ENCODE data around the gene CDH11.

CDH11 gene

DNA sequence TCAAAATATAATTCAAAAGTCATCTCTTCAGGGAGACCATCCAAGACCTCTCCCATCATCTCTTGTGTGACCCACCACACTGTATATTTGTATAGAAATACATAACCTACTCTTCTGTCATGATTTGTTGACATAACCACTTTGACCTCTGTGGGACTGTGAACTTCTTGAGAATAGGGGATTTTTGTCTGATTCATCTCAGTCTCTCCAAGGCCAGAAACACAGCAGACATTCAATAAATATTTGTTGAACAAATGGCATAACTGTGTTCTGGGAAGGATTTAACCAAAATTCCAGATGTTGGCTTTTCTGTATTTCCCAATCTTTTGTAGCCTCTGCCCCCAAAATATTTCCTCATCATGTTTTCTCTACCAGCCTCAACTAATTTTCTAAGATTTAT, 169.7 kb downstream of the CDH11 start:
- TF ChIP-seq, protein P1, sequence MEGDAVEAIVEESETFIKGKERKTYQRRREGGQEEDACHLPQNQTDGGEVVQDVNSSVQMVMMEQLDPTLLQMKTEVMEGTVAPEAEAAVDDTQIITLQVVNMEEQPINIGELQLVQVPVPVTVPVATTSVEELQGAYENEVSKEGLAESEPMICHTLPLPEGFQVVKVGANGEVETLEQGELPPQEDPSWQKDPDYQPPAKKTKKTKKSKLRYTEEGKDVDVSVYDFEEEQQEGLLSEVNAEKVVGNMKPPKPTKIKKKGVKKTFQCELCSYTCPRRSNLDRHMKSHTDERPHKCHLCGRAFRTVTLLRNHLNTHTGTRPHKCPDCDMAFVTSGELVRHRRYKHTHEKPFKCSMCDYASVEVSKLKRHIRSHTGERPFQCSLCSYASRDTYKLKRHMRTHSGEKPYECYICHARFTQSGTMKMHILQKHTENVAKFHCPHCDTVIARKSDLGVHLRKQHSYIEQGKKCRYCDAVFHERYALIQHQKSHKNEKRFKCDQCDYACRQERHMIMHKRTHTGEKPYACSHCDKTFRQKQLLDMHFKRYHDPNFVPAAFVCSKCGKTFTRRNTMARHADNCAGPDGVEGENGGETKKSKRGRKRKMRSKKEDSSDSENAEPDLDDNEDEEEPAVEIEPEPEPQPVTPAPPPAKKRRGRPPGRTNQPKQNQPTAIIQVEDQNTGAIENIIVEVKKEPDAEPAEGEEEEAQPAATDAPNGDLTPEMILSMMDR (IDR thresholded peaks at IDR 0.05; ENCODE audit: low read depth, low read length) = no peak
- DNase-seq (ENCODE audit: extremely low read depth, low read depth) = peak; percentile 68

DNA sequence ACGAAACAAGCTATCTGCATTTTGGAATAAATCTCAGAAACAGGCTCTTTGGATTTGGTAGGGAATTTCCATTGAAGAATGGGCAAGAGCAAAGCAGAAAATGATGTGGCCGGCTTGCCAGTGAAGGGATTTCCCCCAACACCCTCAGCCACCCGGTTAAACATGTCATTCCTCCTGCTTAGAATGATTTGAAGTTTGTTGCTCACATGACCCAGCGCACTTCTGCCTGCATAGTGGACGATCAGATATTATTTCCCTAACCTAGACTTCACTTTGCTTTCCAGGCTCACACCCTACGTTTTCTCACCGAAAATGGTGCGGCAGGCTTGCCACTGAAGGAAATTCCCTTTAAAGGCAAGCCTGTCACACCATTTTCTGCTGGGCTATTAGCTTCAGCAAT, 170.7 kb downstream of the CDH11 start:
- TF ChIP-seq, protein P1 (IDR thresholded peaks at IDR 0.05; ENCODE audit: low read depth, low read length) = no peak
- no peak for DNase-seq (ENCODE audit: extremely low read depth, low read depth)

DNA sequence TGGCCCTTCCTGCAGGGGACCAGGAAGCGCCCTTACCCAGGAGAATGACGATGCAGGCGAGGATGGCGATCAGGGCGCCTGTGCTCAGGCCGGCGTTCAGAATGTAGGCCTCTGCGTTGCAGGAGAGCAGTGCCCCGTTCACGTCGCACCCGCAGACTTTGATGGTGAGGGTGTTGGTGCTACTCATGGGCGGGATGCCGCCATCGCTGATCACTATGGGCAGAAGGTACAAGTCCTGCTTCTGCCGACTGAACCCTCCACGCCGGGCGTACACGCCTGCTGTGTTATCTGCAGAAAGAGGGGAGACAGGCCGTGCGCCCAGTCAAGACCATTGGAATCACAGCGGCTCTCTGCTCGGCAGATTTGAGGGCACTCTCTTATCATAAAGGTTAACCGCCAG, 171.1 kb downstream of the CDH11 start:
- DNase-seq (ENCODE audit: extremely low read depth, low read depth) = no peak
- TF ChIP-seq, protein P1 (IDR thresholded peaks at IDR 0.05; ENCODE audit: low read depth, low read length) = no peak

DNA sequence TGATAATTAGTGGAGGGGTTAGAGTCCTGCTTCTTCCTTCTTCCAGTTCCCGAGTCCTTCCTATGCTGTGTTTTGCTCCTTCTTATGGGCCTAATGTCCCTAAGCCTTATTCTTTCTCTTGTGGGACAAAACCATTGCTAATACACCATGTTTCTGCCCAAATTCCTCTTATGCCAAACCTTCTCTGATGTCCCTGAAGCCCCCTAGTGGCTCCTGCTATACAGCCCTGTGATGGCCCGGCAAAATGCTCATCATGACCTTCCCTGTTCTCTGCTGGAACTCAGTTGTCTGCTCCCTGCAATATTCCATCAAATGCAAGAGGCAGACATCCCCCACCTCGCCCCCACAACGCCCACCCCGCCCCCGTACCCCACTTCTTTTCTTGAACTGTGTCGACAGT, 171.6 kb downstream of the CDH11 start:
- TF ChIP-seq, protein P1 (IDR thresholded peaks at IDR 0.05; ENCODE audit: low read depth, low read length) = no peak
- DNase-seq (ENCODE audit: extremely low read depth, low read depth) = no peak

DNA sequence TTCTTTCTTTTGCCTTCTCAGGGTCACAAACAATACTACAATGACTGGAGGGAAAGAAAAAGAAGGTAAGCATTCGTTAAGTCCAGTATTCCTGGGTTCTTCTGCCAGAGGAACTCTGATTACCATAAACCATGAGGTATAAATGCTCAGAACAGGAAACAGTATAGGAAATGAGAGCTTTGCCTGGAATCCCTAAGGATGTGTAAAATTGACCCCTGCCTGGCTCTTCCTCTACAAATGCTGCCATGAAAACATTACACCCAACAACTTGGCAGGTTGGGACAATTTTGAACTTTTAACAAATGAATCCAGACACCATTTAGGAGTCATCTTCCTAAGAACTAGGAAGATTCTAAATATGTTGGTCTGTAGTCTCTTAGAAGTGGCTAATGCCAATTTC, 173.8 kb downstream of the CDH11 start:
- TF ChIP-seq, protein P1 (IDR thresholded peaks at IDR 0.05; ENCODE audit: low read depth, low read length) = no peak
- no peak for DNase-seq (ENCODE audit: extremely low read depth, low read depth)

DNA sequence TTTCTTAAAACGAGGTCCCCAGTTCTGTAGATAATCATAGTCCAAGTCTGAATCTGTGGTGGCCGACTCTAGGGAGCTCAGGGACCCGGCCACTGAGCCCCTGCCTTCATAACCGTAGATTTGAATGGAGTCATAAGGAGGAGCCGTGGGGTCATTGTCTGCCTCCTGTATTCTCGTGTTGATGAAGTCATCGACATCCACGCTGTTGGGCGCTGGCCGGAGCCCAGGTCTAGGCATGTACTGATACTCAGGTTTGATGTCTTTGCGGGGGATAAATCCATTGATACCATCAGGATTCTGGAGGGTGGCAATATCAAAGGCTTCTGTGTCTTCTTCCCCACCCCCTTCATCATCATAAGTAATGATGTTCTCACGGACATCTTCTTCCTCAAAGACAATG, 174.2 kb downstream of the CDH11 start:
- DNase-seq (ENCODE audit: extremely low read depth, low read depth) = no peak
- TF ChIP-seq, protein P1 (IDR thresholded peaks at IDR 0.05; ENCODE audit: low read depth, low read length) = no peak

DNA sequence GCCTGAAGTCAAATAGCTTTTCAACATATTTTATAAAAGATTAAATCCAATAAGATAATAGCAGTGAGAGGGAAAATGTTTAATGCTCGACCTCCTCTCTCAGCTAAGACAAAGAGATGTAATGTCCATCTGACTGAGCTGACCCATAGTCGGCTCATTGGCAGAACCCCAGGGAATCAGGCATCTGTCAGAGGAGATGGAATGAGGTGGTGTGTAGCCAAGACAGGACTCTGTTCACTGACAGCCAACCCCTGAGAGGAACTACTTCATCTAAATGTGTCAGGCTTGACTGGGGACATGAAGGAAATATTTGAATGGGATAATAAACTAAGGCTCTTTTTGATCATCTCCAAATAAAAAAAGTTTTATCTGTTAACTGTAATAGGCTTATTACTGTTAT, 188.0 kb downstream of the CDH11 start:
- TF ChIP-seq, protein P1 (IDR thresholded peaks at IDR 0.05; ENCODE audit: low read depth, low read length) = no peak
- no peak for DNase-seq (ENCODE audit: extremely low read depth, low read depth)

All from AG09319 (cell line).